ENCODE data around the gene PUSL1. TPM values are rescaled to one million over a fixed set of nuclear protein-coding genes. Genes with fewer than 3 reads are reported as not detected.

PUSL1 gene
- total and polyA plus RNA-seq, 2 of the 13 experiments (the other 11 are each of a cell fraction or from before 2014, with no cell fraction given) = 8.3 to 22.2 TPM

- TF ChIP-seq SNRNP70 (IDR thresholded peaks at IDR 0.05; ENCODE audit: low read depth, low read length) (no peak), ZBTB34 (CRISPR knock-in tag; IDR thresholded peaks at IDR 0.05) (no peak; the same call in 1 of the 2 replicates), HINFP (CRISPR knock-in tag; IDR thresholded peaks at IDR 0.05; ENCODE audit: low read depth) (no peak), ZNF343 (CRISPR knock-in tag; IDR thresholded peaks at IDR 0.05) (0 out of 2 replicates have a peak, but pooled peaks have one; percentile 4), HDAC1 (CRISPR knock-in tag; IDR thresholded peaks at IDR 0.05) (no peak), SRSF9 (IDR thresholded peaks at IDR 0.05; ENCODE audit: borderline replicate concordance, insufficient read depth, low read depth, low read length, poor library complexity, severe bottlenecking) (no peak), NFYC (CRISPR knock-in tag; IDR thresholded peaks at IDR 0.05) (no peak), IRF1 (CRISPR knock-in tag; IDR thresholded peaks at IDR 0.05; ENCODE audit: low read depth) (no peak), SMARCC2 (IDR thresholded peaks at IDR 0.05) (no peak), CBX5 (CRISPR knock-in tag; IDR thresholded peaks at IDR 0.05; ENCODE audit: borderline replicate concordance) (no peak), ZBTB33 (CRISPR knock-in tag; IDR thresholded peaks at IDR 0.05) (peak; percentile 83), ATF7-NPFF (CRISPR knock-in tag; IDR thresholded peaks at IDR 0.05; ENCODE audit: low read depth) (no peak), ZNF687 (CRISPR knock-in tag; IDR thresholded peaks at IDR 0.05) (peak; percentile 25), ESRRA (CRISPR knock-in tag; IDR thresholded peaks at IDR 0.05; ENCODE audit: low read depth) (no peak), ZNF879 (CRISPR knock-in tag; IDR thresholded peaks at IDR 0.05) (no peak), TARDBP (CRISPR knock-in tag; IDR thresholded peaks at IDR 0.05) (no peak)
These were observed 23.8 kb downstream of the PUSL1 start (continued) for GRCh38 chr1:1332031-1332755.

All from HepG2 (cell line).